HG03060 (cell line): ENCODE data around the gene MRGPRF.

Experiments used
- ATAC-seq: cut with Tn5 transposase; IDR thresholded peaks from one replicate; pipeline ENCODE4 v1.9.1; 2021; ENCODE audit warnings: low read depth, moderate number of reproducible peaks; ENCODE audit not compliant: unreplicated experiment

MRGPRF gene

DNA sequence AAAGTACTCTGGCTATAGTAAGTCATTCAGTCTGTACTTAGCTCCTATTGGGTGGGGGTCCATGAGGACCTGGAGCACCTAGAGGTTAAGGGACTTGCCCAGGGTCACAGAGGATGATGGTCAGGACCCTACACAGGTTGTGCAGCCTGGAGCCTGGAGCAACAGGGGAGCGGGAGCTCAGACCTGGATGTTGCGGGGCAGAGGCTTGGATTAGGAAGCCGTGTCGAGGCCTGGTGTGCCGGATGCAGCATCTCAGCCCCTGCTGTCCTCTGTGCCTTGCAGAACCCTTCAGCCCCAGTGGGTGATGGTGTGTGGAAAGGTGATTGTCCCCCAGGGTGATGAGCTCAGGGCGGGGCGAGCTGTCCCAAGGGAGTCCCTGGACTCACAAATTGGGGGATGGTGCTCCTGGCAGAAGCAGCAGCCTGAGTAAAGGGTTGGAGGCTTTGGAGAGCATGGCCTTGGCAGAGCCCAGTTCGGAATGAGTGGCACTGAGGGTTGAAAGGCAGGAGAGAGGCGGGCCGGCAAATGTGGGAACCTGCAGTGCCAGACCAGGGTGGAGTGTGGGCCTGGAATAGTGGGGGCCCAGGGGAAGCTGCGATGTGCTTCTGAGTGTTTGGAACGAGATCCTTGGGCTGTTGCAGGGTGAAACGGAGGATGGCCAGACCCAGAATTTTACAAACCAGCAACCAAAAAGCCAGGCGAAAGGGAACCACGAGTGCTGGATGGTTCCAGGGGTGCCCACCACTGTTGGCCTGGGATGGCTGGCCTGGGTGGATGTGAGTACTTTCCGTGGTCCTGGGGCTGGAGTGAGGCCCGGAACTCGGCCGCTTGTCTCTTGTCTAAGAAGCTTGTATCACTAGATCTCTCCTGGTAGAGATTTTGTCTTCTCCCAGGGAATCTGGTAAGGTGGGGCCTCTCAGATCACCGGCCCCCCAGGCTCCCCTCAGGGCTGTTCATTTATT is 38.6 kb upstream of the MRGPRF start:
- ATAC-seq = no peak

GRCh38 chr11:69050592-69051380 is 37.7 kb upstream of the MRGPRF start:
- ATAC-seq = no peak

- ATAC-seq = no peak
Measured at GRCh38 chr11:69049490-69049867, 36.4 kb upstream of the MRGPRF start.

GRCh38 chr11:69048694-69049489 is 35.8 kb upstream of the MRGPRF start, which contains the start of gene TPCN2:
TPCN2 (plus strand) TSS chr11:69048932; CDS start chr11:69048998, 66 bp downstream.
- no peak for ATAC-seq

DNA sequence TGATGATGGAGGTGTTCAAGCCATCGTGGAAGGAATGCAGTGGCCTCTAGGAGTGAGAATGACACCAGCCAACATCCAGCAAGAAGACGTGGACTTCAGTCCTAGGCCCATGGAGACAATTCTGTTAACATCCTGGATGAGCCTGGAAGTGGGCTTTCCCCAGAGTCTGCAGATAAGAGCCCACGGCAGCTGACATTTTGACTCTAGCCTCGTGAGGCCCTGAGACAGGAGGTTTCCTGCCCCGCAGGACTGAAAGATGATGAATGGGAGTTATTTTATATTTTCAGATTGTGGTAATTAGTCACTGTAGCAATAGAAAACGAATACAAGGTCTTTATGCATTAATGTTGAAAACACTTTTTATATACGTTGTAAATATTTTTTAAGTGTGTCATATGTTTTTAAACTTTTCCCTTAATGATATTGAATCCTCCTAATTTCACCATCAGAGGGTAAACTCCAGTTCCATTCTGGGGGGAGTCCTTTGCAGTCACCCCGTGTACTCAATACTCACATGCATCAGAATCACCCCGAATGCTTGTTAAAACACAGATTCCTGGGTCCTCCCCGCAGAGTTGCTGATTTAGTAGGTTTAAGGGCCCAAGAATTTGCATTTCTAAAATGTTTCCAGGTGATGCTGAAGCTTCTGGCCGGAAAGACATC is 35.1 kb upstream of the MRGPRF start:
- ATAC-seq = no peak

DNA sequence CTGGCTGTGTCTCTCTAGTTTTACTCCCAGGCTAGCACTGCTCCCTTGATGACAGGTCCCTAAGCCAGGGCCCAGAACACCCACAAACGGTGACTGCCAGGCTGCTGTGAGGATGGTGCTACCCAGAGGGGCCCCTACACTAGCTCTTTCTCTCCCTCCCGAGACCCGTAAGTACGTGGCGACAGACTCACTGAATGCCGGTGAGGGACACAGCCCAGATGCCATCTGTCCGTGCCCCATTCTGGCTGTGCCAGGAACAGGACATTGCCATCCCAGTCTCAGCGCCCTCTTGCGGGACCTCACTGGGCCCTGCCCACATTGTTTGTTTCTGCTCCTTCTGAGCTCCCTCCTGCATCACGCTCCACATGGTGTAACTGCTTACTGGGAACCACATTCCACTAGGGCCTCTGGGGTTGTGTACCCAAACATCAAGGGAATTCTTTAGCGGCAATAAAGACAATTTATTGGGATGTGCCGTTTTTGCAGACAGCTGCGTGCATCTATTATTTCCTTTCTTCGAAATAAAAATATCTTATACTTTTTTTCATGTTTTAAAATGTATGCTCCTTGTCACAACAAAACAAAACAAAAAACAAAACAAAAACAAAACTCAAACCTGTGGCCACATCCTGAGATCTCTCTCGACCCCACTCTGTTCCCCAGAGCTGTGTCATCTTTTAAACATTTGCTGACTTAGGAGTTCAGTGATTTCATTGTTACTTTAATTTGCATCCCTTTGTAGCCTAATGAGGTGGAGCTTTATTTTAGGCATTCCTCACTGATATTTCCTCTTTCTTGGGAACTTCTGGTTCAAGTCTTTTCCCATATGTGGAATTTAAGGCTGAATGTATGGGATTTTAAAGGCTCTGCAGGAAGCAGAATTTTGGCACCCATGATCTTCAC is 31.3 kb upstream of the MRGPRF start:
- no peak for ATAC-seq

DNA sequence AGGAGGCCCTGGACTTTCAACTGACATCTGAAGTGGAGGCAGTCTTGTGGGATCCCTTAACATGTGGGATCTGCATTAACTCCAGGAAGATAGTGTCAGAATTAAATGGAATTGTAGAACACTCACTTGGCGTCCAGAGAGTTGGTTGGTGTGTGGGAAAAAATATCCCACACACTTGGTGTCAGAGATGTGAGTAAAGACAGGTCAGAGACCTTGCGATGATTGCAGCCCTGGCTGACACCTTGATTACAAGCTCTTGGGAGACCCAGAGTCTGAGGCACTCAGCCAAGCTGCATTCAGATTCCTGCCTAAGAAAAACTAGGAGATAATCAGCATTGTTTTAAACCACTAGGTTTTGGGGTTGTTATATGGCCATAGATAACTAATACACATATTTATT is 28.5 kb upstream of the MRGPRF start:
- no peak for ATAC-seq

DNA sequence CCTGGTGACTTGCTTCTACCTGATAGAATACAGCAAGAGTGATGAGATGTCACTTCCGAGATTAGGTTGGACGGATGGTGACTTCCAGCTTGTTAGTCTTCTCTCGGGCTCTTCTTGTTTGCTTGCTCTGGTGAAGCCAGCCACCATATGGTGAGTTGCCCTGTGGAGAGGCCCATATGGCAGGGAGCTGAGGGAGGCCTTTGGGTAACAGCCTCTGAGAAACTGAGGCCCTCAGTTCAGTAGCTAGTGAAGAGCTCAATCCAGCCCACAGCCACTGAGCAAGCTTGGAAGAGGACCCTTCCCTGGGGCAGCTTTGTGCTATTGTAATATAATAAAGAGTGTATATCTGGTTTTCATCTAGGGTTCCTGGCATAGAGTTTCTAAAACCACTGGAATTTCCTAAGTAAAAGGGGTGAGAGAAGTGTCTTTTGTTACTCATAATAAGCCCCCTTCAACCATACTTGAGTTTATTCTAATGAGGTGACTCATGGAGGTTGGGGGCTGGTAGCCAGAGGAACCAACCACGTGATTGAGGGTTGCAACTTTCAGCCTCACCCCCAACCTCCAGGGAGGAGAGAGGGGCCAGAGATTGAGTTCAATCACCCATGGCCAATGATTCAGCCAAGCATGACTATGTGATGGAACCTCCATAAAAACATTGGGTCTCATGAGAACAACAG is 27.7 kb upstream of the MRGPRF start:
- ATAC-seq = no peak

DNA sequence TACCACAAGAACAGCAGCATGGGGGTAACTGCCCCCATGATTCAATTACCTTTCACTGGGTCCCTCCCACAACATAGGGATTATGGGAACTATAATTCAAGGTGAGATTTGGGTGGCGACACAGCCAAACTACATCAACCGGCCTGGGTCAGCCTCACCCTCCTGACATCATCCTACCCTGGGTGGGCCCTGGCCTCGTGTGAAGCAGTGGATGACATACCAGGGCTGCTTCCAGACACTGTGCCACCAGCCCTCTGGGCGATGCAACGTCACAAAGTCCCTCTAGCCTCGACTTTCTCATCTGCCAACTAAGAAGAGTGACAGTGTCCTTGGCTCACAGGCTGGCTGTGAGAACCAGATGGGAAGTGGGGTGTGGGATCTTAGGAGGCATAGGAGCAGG is 27.0 kb upstream of the MRGPRF start:
- ATAC-seq = no peak

DNA sequence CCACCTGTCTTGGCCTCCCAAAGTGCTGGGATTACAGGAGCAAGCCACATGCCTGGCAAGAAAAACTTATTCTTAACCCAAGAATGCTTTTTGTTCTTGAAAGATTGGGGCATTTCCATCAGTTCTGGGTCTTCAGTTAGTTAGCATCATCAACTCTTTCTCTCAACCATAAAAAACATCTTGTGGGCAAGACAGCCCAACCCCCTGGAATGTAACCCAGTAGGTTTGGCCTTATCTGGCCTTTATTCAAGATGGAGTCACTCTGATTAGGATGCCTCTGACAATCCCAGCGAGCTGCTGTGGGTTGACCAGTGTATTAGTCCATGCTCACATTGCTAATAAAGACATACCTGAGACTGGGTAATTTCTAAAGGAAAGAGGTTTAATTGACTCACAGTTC is 26.5 kb upstream of the MRGPRF start:
- ATAC-seq = no peak

- no peak for ATAC-seq
Measured at GRCh38 chr11:69037544-69037943, 24.5 kb upstream of the MRGPRF start.

DNA sequence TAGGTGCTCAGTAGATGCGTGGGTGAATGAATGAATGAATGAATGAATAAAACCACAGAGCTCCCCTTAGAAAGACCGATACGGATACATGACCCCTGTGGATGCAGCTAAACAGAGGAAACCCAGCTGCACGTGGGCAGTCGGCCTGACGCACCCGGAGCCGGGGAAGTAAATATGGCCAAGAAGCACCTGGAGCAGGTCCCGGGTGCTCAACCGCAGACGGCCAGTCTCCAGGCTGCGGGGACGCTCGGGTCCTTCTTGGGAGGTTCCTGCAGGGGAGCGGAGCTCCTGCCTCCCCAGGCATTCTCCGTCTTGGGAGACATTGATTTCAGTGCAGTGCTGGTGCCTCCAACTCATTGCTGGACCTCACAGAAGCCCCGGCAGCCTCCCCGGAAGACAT is 24.0 kb upstream of the MRGPRF start:
- no peak for ATAC-seq

DNA sequence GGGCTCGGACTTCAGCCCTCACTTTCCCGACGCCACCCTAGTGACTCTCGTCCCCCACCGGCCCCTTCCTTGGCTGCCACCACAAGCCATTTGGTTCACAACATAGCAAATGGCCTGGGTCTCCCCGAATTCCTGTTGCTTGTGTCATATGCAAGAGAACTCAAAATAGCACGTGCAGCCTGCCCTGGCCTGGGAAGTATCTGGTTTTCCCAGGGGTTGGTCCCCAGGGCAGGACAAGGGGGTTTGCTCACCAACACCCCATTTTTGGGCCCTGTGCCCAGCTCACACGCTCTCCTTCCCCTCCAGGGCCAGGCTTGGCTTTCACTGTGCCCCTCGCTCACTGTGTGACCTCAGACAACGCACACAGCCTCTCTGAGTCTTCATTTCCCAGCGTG is 22.9 kb upstream of the MRGPRF start:
- ATAC-seq = no peak

GRCh38 chr11:69035150-69035945 is 22.3 kb upstream of the MRGPRF start:
- no peak for ATAC-seq

DNA sequence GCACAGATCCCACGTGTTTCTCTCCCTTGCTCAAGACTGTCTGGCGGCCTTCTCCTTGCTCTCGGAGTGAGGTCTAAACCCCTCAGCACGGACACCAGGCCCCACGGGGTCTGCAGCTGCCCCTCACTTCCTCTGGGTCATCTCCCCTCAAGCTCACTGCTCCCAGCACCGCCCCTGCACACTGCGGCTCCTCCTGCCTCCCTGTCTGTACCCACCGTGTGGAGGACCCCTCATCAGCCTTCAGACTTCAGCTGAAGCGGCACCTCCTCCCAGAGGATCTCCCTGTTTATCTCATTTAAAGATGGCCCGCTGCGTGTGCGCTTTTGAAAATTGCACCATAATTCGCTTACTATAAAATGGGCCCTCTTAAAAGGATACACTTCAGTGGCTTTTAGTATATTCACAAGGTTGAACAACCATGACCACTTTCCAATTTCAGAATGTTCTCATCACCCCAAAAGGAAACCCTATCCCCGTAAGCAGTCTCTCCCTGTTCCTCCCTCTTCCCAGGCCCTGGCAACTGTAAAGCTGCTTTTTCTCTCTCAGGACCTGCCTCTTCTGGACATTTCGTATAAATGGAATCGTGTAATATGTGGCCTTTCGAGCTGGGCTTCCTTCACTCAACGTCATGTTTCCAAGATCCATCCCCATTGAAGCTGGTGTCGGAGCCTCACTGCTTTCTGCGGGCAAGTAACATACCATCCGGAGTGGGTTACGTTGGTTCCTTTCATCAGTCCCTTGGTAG is 21.2 kb upstream of the MRGPRF start:
- ATAC-seq = no peak

- no peak for ATAC-seq
Measured at GRCh38 chr11:69033431-69033830, 20.4 kb upstream of the MRGPRF start.

GRCh38 chr11:69032833-69033232 is 19.8 kb upstream of the MRGPRF start:
- no peak for ATAC-seq
